Measurements from ENCODE around the gene ARFGAP1. TPM values are rescaled to one million over a fixed set of nuclear protein-coding genes. Genes with fewer than 3 reads are reported as not detected.

ARFGAP1 gene
- total and polyA plus RNA-seq, 10 of the 15 experiments (the other 5 are each of a cell fraction or from before 2014, with no cell fraction given), result 0.45 to 79.9 (median 30.8) TPM

- H3K36me3 ChIP-seq (ENCODE audit: control insufficient read depth in 2 of 2, insufficient read depth in 2 of 2, low read length in 1 of 2), result no peaks in the 10 kb centered on the region
- H2AFZ ChIP-seq (ENCODE audit: control insufficient read depth, low read depth, low read length), result no peak overlapping the region
- BruUV-seq (replicated peaks), result no TSS peak
- no peak for FAIRE-seq
- no peak overlapping the region for H3K27ac ChIP-seq (ENCODE audit: control insufficient read depth, insufficient read depth)
- no peak for ATAC-seq
- H4K20me1 ChIP-seq (ENCODE audit: control insufficient read depth, insufficient read depth), result no peaks in the 10 kb centered on the region
- ChIA-PET CTCF (no interaction called here), RAD21 (ENCODE audit: unreplicated experiment) (no interaction called here), SMC1A (ENCODE audit: uncharacterized antibody, unreplicated experiment) (no interaction called here), POLR2A (no interaction called here)
- no peak overlapping the region for H3K9ac ChIP-seq (ENCODE audit: control insufficient read depth, insufficient read depth, low read length)
- 35% methylated on average over 23 of the region's 31 CpGs for whole genome bisulfite sequencing (ENCODE audit: insufficient coverage, insufficient replicate concordance, low lambda C conversion rate, missing lambda C conversion rate)
- in situ Hi-C loops (cut with MboI) (no loop called here), intact Hi-C loops (cut with micrococcal nuclease; ENCODE audit: unreplicated experiment) (no loop called here)
- no peak for DNase-seq (ENCODE audit: low read depth, low spot score)
- no peaks in the 10 kb centered on the region for H3K79me2 ChIP-seq (ENCODE audit: control insufficient read depth, insufficient read depth, low read length)
- TF ChIP-seq TBL1XR1 (IDR thresholded peaks at IDR 0.05; ENCODE audit: low read depth, low read length), result no peak
- TF ChIP-seq PBX3 (IDR thresholded peaks at IDR 0.05; ENCODE audit: insufficient replicate concordance, low read depth, low read length), result no peak
- no peak for TF ChIP-seq ASH2L (IDR thresholded peaks at IDR 0.05; ENCODE audit: borderline replicate concordance, low read depth)
- TF ChIP-seq TCF12 (IDR thresholded peaks at IDR 0.05; ENCODE audit: low read depth, low read length), result no peak
- no peak for TF ChIP-seq BMI1 (IDR thresholded peaks at IDR 0.05; ENCODE audit: borderline replicate concordance)
- no peak for TF ChIP-seq ZNF217 (IDR thresholded peaks at IDR 0.05)
- no peak for TF ChIP-seq ZNF24 (IDR thresholded peaks at IDR 0.05)
- no peak for TF ChIP-seq CHD4 (IDR thresholded peaks at IDR 0.05)
- no peak for TF ChIP-seq GATAD2B (conservative IDR thresholded peaks at IDR 0.05; ENCODE audit: low read depth)
- TF ChIP-seq USF2 (IDR thresholded peaks at IDR 0.05; ENCODE audit: borderline replicate concordance, low read depth, low read length), result no peak
- no peak for TF ChIP-seq ZBTB40 (IDR thresholded peaks at IDR 0.05; ENCODE audit: borderline replicate concordance)
- H3K4me1 ChIP-seq (ENCODE audit: control insufficient read depth, insufficient read depth, low read length), result no peaks in the 10 kb centered on the region
- no peaks in the 10 kb centered on the region for H3K9me3 ChIP-seq (replicated peaks; ENCODE audit: control insufficient read depth, insufficient read depth, low read length)
- H3K4me3 ChIP-seq, result no peak overlapping the region
- H3K27me3 ChIP-seq (replicated peaks in 1 of 2; ENCODE audit: control insufficient read depth in 2 of 2, insufficient read depth in 2 of 2, low read length in 1 of 2), result no peaks in the 10 kb centered on the region
- no peak overlapping the region for H3K4me2 ChIP-seq (ENCODE audit: control insufficient read depth, insufficient read depth)
Measured at GRCh38 chr20:63315731-63316491, 43.3 kb downstream of the ARFGAP1 start.

All from GM12878 (cell line).